Mucosa of descending colon (tissue), 3 donors: ENCODE results near the gene ZSWIM6. TPM values are rescaled to one million over a fixed set of nuclear protein-coding genes. Genes with fewer than 3 reads are reported as not detected.

Experiments used
- ATAC-seq: fragments of 200-7000 bp; cut with Tn5 transposase; one replicate; pipeline ENCODE4 v1.9.1; 2020; ENCODE audit warnings: mild to moderate bottlenecking, moderate library complexity
- DNase-seq, 3 donors: peaks; one replicate each; pipeline ENCODE4 v3.0.0-alpha.2; 2020
- H3K36me3 ChIP-seq: fragments of 200-600 bp; one replicate; pipeline ENCODE4 v1.8.0; 2021; ENCODE audit warnings: low read depth, mild to moderate bottlenecking
- H3K4me1 ChIP-seq: fragments of 200-600 bp; one replicate; pipeline ENCODE4 v1.8.0; 2021; ENCODE audit warnings: low read depth, mild to moderate bottlenecking
- H3K4me3 ChIP-seq: fragments of 200-600 bp; one replicate; pipeline ENCODE4 v1.8.0; 2021; ENCODE audit warnings: mild to moderate bottlenecking
- H3K9me3 ChIP-seq: fragments of 200-600 bp; one replicate; pipeline ENCODE4 v1.8.0; 2021; ENCODE audit warnings: mild to moderate bottlenecking
- intact Hi-C, 2 donors: fragments of 100-400 bp; cut with DNase I in 1 of 2; cut with micrococcal nuclease in 1 of 2; formaldehyde crosslinking; loops; one replicate each; pipeline versions ENCODE4 v1.11.0 to v1.11.1; 2022; cut with DNase I, micrococcal nuclease
- total RNA-seq, 3 donors: library from RNA; stranded (reverse); fragmentation: NEBNext Ultra II Directional in 2 of 3; extraction: Animal tissue kit (Norgen Biotek cat#: 25700) in 2 of 3; gene quantifications; one replicate each; pipeline versions ENCODE4 v1.2.1 to v1.2.4, GENCODE V29; 2021 to 2023
- TF ChIP-seq, protein P1 (sequence below): fragments of 200-600 bp; IDR thresholded peaks from one replicate; pipeline ENCODE4 v1.8.0; 2022; ENCODE audit warnings: antibody characterized with exemption, mild to moderate bottlenecking
- donor health status: DM: no; HTN: no; CAD: no; lungs with moderate emphysema.
- donor health status: DM: no; HTN: no; CAD: no.
- donor health status: DM: no; HTN: yes; CAD: no.

The ZSWIM6 gene
- total RNA-seq, 3 donors from 2014 or later = 26.2 to 39.4 (median 27.8) TPM

DNA sequence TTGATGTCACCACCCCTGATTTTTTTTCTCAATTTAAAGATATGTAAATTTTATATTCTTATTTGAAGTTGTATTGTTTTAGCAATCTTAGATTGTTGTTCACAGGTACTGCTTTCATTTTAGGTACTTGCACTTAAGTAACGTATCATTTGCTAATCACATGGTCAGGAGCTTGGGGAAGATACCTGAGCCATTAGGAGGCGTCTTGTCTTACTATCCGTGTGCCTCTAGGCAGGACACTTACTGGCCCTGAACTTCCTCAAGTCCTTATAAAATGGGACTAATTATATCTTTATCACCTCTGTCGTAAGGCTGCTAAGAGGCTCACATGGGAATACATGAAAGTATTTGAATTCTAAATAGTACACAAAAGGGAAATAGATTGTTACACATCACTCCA is 18.5 kb downstream of the ZSWIM6 start:
- H3K36me3 ChIP-seq = no peaks in the 10 kb centered on the region
- H3K4me3 ChIP-seq = no peak overlapping the region
- intact Hi-C loops = no loop called here
- TF ChIP-seq, protein P1, sequence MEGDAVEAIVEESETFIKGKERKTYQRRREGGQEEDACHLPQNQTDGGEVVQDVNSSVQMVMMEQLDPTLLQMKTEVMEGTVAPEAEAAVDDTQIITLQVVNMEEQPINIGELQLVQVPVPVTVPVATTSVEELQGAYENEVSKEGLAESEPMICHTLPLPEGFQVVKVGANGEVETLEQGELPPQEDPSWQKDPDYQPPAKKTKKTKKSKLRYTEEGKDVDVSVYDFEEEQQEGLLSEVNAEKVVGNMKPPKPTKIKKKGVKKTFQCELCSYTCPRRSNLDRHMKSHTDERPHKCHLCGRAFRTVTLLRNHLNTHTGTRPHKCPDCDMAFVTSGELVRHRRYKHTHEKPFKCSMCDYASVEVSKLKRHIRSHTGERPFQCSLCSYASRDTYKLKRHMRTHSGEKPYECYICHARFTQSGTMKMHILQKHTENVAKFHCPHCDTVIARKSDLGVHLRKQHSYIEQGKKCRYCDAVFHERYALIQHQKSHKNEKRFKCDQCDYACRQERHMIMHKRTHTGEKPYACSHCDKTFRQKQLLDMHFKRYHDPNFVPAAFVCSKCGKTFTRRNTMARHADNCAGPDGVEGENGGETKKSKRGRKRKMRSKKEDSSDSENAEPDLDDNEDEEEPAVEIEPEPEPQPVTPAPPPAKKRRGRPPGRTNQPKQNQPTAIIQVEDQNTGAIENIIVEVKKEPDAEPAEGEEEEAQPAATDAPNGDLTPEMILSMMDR = no peak
- DNase-seq (no peak), ATAC-seq (no peak)
- H3K9me3 ChIP-seq = no peaks in the 10 kb centered on the region
- peaks cover 27% of the 10 kb centered on the region for H3K4me1 ChIP-seq

DNA sequence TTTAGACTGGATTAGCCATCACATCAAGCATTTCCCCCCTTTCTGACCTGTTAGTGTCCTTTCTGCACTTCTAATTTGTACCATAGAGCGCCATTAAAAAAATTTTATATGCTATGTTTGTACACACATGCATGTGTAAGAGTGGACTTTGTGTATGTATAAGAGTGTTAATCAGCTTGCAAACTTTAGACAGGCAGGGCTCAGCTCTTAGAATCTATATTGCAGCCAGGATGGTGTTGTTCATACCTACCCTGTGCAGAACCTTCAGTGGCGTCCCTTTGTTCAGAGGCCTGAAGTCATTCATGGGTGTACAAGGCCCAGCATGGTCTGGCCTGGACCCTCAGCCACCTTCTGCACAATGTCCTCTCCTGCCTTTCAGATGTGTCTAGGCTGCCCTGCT is 19.7 kb downstream of the ZSWIM6 start:
- DNase-seq = no peak
- no peak overlapping the region for H3K4me3 ChIP-seq
- intact Hi-C loops = no loop called here
- peaks cover 27% of the 10 kb centered on the region for H3K4me1 ChIP-seq
- TF ChIP-seq, protein P1 = no peak
- peak; percentile 61 for ATAC-seq
- no peaks in the 10 kb centered on the region for H3K36me3 ChIP-seq
- H3K9me3 ChIP-seq = no peaks in the 10 kb centered on the region

DNA sequence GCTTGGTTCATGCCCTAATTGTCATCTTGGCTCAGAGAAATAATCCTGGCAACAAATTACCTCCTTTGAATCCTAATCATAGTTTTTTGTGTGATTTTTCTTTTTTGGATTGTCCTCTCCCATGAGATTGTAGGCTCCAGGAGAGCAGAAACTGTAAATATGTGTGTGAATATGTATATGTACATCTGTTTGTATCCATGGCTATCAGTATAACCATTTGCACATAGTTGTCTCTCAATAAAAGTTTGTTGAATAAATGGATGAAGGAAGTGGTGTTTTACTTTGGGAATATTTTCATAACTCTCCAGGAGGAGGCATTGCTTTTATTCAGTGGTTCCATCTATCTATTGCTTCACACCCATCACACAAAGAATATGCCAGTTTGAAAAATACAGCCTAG is 20.1 kb downstream of the ZSWIM6 start:
- ATAC-seq (peak; percentile 39), DNase-seq (no peak)
- Histone ChIP-seq H3K4me3 (no peak overlapping the region), H3K36me3 (no peaks in the 10 kb centered on the region), H3K9me3 (no peaks in the 10 kb centered on the region), H3K4me1 (peaks cover 27% of the 10 kb centered on the region)
- intact Hi-C loops = no loop called here
- TF ChIP-seq, protein P1 = no peak

DNA sequence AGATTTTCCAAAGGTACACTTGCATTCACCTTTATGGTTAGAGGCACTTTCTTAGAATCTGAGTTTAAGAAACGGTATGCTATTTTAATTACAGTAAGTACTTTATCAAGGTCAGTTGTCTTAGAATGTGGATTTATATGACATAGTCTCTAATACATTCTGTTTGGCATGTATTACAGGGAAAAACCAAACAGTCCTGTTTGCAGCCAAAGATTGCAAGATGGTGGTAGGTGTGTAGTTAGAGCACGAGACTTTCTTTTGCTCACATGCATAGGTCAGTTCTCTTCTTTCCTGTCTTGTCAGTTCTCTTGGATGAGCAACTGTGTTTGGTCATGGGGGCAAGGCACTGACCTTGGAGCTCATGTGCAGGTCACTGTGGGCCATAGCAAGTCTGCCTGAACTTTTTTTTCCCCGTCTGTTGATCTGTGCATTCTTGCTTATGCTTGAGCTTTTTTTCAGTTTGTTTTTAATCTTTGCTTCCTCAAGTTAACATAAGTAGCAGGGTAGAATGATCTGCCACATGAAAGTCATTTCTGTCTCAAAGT is 20.6 kb downstream of the ZSWIM6 start:
- TF ChIP-seq, protein P1 = no peak
- H3K4me3 ChIP-seq = no peak overlapping the region
- H3K4me1 ChIP-seq = peaks cover 26% of the 10 kb centered on the region
- no peaks in the 10 kb centered on the region for H3K36me3 ChIP-seq
- no peak for ATAC-seq
- intact Hi-C loops = no loop called here
- H3K9me3 ChIP-seq = no peaks in the 10 kb centered on the region
- DNase-seq = no peak

DNA sequence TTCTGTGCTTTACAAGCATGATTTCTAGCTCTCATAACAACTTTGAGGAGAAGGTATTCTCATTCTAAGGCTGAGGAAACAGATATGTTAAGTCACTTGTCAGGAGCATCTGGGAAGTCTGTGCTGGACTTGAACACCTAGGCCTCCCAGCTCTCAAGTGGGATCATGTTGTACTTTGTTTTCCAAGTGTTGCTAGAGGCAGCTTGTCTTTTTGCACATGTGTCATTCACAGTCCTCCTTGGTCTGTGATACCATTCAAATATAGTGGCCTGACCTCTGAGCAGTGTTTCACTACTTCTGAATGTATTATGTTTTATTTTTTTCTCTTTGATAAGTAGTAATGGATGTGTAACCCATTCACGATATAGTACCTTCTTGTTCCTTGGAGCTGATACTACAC is 21.2 kb downstream of the ZSWIM6 start:
- Histone ChIP-seq H3K9me3 (no peaks in the 10 kb centered on the region), H3K36me3 (no peaks in the 10 kb centered on the region), H3K4me3 (no peak overlapping the region), H3K4me1 (peaks cover 20% of the 10 kb centered on the region)
- intact Hi-C loops = no loop called here
- TF ChIP-seq, protein P1 = no peak
- no peak for DNase-seq
- ATAC-seq = no peak

DNA sequence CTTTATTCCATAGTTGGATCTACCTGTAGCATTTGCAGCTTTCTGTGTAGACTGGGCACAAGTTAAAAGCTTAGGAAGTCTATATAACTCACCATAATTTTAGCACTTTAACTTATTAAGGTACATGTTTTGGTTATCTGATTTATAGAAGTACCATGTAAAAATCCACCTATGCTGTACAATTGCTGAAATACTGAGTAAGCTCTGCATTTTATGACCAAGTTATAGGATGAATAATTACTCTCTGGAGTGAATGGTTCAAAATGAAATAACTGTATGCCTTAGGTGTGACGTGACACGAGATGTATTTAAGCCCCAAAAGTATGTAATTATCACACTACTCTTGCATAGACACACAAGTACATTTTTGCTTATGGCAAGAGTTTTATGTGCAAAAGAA is 22.1 kb downstream of the ZSWIM6 start:
- TF ChIP-seq, protein P1 = no peak
- no peak overlapping the region for H3K4me3 ChIP-seq
- intact Hi-C loops = no loop called here
- no peaks in the 10 kb centered on the region for H3K36me3 ChIP-seq
- no peaks in the 10 kb centered on the region for H3K9me3 ChIP-seq
- no peak for ATAC-seq
- no peak for DNase-seq
- peaks cover 16% of the 10 kb centered on the region for H3K4me1 ChIP-seq
